Measurements from ENCODE around the gene ATP6V1C2.

DNA sequence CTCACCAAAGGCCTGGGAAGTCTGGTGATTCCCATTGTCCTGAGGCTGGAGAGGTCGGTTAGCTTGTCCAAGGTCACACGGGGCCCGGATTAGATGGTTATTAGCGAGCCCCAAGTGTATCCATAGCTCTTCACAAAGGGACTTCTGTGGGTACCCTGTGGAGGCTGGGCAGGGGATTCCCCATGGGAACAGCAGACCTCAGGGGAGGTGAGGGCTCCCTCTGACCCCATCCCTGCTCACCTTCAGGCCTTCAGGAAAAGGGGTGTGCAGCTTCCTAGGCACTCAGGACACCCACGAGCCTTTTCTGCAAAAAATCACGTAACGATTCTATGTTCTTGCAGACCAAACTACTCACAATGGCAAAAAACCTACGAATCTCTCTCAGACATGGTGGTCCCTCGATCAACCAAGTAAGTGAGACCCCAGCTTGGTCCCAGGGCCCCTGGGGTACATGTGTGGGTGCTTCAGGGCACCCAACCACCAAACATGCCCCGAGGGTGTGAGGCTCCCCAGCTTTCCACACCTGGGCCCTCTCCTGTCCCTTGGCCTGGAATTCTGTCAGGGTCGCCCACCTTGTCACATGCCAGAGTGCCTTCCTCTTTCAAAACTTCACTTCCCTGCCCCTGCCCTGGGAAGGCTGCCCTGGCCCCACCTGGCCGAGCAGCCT is 50.9 kb downstream of the ATP6V1C2 start:
- TF ChIP-seq, protein P1, sequence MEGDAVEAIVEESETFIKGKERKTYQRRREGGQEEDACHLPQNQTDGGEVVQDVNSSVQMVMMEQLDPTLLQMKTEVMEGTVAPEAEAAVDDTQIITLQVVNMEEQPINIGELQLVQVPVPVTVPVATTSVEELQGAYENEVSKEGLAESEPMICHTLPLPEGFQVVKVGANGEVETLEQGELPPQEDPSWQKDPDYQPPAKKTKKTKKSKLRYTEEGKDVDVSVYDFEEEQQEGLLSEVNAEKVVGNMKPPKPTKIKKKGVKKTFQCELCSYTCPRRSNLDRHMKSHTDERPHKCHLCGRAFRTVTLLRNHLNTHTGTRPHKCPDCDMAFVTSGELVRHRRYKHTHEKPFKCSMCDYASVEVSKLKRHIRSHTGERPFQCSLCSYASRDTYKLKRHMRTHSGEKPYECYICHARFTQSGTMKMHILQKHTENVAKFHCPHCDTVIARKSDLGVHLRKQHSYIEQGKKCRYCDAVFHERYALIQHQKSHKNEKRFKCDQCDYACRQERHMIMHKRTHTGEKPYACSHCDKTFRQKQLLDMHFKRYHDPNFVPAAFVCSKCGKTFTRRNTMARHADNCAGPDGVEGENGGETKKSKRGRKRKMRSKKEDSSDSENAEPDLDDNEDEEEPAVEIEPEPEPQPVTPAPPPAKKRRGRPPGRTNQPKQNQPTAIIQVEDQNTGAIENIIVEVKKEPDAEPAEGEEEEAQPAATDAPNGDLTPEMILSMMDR (IDR thresholded peaks at IDR 0.05; ENCODE audit: low read depth, low read length, poor library complexity, severe bottlenecking), result no peak
- no peak for TF ChIP-seq EZH2phosphoT487 (IDR thresholded peaks at IDR 0.05; ENCODE audit: borderline replicate concordance, low read length)

All from DOHH2 (cell line).